NOMO-1 (cell line): ENCODE results near the gene GPR89B.
"Not testable (repeated sequence)": the region's sequence is repeated elsewhere in the genome, so short reads cannot be mapped to it uniquely, and the experiment has no call there.

Source experiments
- DNase-seq, 2 experiments: peaks; one replicate each; lab custom pipeline; 2025; ENCODE audit not compliant: unreplicated experiment in 2 of 2; lab: John Stamatoyannopoulos, UW

GPR89B gene

GRCh38 chr1:147928236-147929132 lies at the start of gene GPR89B:
Gene GPR89B, plus strand, starts transcription at chr1:147928420. Its CDS starts 117 bp downstream, at chr1:147928537.
- peak; percentile 63 to 85 for DNase-seq

GRCh38 chr1:147879911-147880310 lies 48.3 kb upstream of the GPR89B start:
- no peak for DNase-seq

GRCh38 chr1:147882535-147882934 lies 45.7 kb upstream of the GPR89B start:
- no peak for DNase-seq

GRCh38 chr1:147890177-147890790 lies 37.9 kb upstream of the GPR89B start:
- DNase-seq, result peak; percentile 33 to 37

- DNase-seq, result no peak
Measured at GRCh38 chr1:147891088-147891487, 37.1 kb upstream of the GPR89B start.

GRCh38 chr1:147892216-147892615 lies 36.0 kb upstream of the GPR89B start:
- DNase-seq, result peak in 1 of 2 experiments; percentile 2

GRCh38 chr1:147892731-147893214 lies 35.4 kb upstream of the GPR89B start:
- peak in 1 of 2 experiments; percentile 38 for DNase-seq

GRCh38 chr1:147895123-147895522 lies 33.1 kb upstream of the GPR89B start:
- no peak for DNase-seq

GRCh38 chr1:147897029-147897752 lies 31.0 kb upstream of the GPR89B start:
- DNase-seq, result no peak

- no peak for DNase-seq
Measured at GRCh38 chr1:147897789-147898188, 30.4 kb upstream of the GPR89B start.

- no peak for DNase-seq
Measured at GRCh38 chr1:147902253-147902845, 25.9 kb upstream of the GPR89B start, which contains the start of gene GJA8. Gene GJA8, plus strand, starts transcription at chr1:147902795. Its CDS starts 5,161 bp downstream, at chr1:147907956.

GRCh38 chr1:147904726-147905125 lies 23.5 kb upstream of the GPR89B start:
- DNase-seq, result no peak

- DNase-seq, result no peak
Measured at GRCh38 chr1:147907786-147908509, 20.3 kb upstream of the GPR89B start.

GRCh38 chr1:147912553-147912952 lies 15.7 kb upstream of the GPR89B start:
- DNase-seq, result no peak

GRCh38 chr1:147913362-147913942 lies 14.8 kb upstream of the GPR89B start:
- DNase-seq, result no peak

- DNase-seq, result no peak
Measured at GRCh38 chr1:147919896-147920295, 8.3 kb upstream of the GPR89B start.

GRCh38 chr1:147924813-147925212 lies 3.4 kb upstream of the GPR89B start:
- DNase-seq, result no peak

GRCh38 chr1:147927215-147927614 lies 1.0 kb upstream of the GPR89B start:
- not testable (repeated sequence) for DNase-seq

GRCh38 chr1:147927689-147928088 lies 531 bp upstream of the GPR89B start:
- DNase-seq, result not testable (repeated sequence)

GRCh38 chr1:147931137-147931536 lies 2.9 kb downstream of the GPR89B start:
- DNase-seq, result not testable (repeated sequence)
